ELF-1 (cell line): Measurements from ENCODE around the gene CLHC1.

ENCODE experiments used
- DNase-seq: peaks from one replicate; pipeline ENCODE4 v3.0.0-alpha.2; 2016; ENCODE audit warnings: low read depth, low spot score

CLHC1 gene

GRCh38 chr2:55169915-55170314, 62.2 kb downstream of the CLHC1 start:
- no peak for DNase-seq

GRCh38 chr2:55169359-55169758, 62.7 kb downstream of the CLHC1 start:
- DNase-seq, result no peak

GRCh38 chr2:55168221-55169154, 63.6 kb downstream of the CLHC1 start:
- DNase-seq, result no peak

DNA sequence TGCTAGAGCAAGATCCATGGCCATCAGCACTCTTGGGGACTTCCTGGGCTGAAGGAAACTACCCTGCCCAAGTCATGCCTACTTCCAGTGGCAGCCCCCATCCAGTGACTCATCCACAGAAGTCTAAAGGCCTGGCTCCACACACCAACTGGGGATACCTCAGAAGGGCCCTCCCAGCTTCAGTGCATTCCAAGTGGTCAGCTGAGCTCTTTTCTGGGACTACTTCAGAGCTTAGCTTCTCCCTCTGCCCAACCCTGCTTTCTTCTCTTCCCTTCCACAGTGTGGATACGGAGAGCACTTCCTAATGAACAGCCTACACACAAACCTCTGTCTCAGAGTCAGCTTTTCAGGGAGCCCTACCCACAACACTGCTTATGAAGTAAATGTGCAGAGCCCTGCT, 66.5 kb downstream of the CLHC1 start:
- DNase-seq, result no peak

DNA sequence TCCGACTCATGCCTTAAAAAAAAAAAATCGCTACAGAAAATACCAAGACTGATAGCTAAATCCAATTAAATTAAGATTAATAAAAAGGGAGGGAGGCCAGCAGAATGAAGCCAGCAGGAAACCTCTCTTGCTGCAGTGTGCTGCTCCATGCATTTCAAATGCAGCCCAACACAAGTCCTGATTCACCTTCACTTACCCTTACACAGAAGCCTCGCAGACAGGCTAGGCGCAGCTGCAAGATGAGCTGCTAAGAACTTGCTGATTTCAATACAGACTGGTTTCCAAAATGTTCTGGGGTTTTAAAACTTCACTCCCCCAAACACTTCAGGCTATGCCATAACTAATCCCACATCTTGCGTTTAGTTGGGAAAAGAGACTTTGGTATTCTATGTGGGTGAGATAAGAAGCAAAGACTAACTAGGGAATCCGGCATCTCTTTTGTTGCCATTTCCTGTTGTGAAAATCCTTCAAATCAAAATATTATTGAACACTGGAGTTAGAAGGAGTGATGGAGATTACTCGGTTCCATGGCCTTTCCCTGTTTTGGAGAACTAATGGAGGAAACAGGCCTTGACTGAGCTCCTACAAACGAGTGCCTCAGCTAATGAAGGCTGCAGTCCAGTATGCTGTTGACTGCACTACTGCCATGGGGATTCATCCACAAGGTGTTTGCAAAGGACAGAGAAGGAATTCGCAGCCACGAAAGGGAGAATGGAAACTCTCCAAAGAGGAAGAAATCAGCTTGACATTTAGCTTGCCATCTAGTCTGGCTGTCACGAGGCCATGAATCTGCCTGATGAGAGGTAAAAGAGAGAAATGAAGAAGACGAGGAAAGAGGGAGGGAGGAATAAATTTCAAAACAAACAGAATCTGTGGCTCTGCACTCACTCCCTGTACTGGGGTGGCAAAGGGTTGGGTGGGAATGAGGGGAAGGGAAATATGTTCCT, 67.3 kb downstream of the CLHC1 start:
- no peak for DNase-seq

- no peak for DNase-seq
These were observed 68.1 kb downstream of the CLHC1 start for GRCh38 chr2:55163941-55164390.

DNA sequence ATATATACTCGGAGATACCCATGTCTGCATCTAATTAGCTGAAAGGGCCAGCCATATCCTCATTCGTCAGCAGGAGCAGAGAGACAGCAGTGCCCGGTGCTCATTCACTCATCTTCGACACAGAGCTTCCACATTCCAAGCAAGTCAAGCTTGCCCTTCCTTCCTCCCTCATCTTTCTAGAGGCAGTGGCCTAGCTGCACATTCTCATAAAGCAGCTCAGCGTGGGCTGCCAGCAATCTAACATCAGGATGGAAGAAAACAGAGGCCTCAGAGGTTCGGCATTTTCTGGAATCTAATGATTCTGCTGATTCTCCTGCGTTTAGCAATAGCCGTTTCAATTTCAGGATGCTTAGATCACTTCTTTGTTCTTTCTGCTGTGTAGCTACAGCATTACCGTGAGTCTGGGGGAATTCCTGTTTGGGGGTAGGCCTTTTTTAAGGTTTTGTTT, 68.8 kb downstream of the CLHC1 start:
- DNase-seq, result no peak

DNA sequence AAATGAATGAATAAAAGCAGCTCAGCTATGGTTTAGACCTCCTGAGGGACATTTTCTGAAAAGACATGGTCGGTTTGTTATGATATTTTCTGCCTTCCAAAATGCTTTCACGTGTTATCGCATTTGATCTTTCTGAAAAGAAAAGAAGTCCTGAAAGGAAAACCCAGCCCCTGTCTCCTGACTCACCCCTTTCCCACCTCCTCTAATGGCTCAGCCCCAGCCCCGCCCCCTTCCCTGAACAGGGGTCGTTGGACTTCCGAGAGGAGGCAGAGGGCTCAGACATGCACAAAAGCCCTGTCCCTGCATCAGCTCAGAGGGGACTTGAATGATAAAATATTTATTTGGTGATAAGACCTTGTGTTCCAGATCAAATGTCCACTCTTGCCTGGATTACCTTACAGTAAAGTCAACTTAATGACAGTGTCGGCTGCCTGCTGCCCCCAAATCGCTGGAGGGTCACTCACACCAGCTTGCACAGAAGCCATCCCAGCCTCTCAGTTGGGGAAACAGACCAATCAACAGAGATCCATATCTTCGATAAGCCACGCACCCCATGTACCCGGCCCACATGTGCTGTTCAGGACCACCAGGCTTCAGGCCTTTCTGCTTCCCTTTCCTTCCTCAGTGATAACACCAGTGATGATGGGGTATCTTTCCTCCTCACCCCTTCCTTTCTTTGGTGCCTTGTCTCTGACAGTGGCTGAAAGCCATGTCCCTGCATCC, 69.6 kb downstream of the CLHC1 start:
- DNase-seq, result no peak

DNA sequence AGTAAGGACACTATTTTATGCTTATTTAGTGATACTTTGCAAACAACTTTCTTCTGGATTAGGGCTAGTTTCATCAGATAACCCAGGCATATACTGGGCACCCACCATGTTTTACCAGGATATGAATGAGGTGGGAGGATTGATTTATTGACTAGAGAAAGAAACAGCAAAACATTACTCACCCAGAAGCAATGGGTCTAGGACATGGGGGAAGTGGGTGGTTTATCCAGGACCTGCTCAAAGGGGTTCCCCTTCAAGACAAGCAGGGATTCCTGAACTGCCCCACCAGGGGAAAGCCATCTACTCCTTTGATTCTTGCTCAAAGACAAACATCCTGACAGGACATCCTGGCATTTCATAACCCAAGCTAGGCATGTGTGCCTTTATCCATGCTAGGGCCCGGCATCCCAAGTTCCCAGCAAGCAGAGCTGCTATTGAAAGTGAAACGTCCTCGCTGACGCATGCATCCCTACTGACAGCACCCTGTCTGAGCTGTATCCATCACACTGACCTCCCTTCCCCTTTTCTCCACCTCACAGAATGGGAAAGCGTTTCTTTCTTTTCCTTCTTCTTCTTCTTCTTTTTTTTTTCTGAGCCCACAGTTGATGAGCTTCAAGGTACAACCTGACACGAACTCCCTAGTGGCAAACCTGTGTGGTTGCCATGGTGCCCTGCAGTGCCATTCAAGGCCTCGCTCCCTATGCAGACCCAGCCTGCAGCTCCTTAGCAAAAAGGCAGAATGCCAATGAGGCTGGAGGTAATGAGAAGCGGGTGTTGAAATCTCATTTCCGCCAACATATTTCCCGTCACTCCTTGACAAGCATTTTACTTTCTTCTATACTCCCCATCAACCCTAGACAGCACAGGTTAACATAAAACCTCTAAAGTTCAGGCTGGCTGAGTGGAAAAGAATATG, 70.5 kb downstream of the CLHC1 start:
- DNase-seq, result no peak

- DNase-seq, result no peak
These were observed 71.7 kb downstream of the CLHC1 start for GRCh38 chr2:55160422-55160821.

GRCh38 chr2:55159752-55160151, 72.3 kb downstream of the CLHC1 start:
- no peak for DNase-seq

GRCh38 chr2:55159037-55159651, 72.9 kb downstream of the CLHC1 start:
- no peak for DNase-seq

DNA sequence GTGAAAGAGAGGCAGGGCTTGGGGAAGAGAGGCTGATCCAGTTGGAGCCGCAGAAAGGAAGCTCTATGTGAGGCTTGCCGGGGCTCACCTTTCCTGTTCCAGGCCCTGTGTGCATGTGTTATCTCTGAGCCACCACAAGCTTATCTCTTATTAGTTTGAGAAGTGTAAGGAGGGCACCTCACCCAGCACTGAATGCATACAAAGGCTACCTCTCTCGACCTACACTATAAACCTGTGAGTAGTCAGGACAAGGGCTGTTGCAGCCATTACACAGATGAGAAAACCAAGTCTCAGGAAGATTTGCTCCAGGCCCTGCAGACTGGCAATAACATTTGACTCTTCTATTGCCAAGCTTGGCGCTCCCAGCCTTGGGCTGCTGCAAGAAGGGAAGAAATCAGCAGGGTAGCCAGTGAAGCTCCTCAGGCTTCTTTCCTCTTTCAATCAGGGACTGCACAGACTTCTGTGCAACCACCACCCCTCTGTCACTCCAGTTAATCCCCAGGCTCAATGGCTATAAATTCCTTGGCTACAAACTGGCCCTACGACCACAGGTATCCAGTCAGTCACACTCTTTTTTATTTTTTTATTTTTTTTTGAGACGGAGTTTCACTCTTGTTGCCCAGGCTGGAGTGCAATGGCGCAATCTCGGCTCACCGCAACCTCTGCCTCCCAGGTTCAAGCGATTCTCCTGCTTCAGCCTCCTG, 73.8 kb downstream of the CLHC1 start:
- no peak for DNase-seq

DNA sequence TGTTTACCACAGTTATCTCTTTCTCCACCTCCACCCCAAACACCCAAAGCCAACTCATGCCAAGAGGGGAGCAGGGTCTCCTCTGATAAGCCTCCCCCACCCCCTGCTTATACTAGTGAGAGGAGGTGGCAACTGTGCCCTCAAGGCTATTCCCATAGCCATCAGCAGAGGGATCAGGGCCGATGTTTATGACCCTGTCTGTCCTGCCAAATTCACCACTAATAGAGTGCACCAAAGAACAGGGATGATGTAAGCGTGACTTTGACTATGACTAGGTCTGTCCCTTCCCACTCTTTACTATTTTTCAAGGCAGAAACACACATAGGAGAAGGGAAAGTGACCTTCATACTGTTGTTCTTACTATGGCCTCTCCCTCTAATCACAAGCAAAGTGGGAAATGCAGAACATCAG, 74.6 kb downstream of the CLHC1 start:
- no peak for DNase-seq

- no peak for DNase-seq
These were observed 75.1 kb downstream of the CLHC1 start for GRCh38 chr2:55156984-55157383.

DNA sequence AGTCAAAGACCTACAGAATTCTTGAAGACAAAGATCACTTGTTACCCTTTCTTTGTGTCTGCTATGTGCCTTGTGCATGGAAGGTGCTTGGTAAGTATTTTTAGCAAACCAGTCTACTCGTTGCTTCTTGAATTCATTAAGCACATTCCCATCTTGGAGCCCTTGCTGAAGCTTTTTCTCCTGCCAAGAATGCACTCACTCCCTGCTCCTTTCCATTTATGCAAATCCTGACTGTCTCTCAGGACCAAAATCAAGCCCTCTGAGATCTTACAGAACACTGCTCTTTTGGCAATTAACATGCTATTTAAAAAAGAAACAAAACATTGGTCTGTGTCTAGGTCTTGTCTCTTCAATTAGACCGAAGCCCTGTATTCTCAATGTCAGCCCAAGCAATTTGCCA, 75.8 kb downstream of the CLHC1 start:
- no peak for DNase-seq

GRCh38 chr2:55155764-55156281, 76.3 kb downstream of the CLHC1 start:
- no peak for DNase-seq

- no peak for DNase-seq
These were observed 76.9 kb downstream of the CLHC1 start for GRCh38 chr2:55155206-55155605.

DNA sequence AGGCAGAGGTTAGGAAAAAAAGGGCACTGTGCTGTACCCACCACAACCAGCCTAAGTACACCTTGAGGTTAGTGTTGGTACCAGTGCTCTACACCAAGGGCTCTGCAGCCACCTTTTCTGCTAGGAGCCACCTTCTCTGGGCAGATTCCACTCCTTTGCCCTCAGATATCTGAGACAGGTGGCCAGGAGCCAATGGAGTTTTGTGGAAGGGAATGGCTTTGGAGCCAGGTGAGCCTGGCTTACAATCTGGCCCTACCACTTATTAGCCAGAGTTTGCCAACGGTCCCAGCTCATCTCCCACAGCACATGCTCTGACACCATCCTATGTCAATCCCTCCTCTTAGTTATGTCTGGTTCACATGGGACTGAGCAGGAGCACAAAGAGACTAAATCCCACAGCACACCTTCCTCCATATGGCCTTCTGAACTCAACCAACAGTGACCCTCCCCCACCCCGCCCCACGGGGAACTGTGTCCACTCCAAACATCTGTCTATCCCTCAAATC, 77.5 kb downstream of the CLHC1 start:
- DNase-seq, result no peak
